Lung (tissue), 12 donors: Measurements from ENCODE around the gene EGR4. TPM values are rescaled to one million over a fixed set of nuclear protein-coding genes. Genes with fewer than 3 reads are reported as not detected.

Experiments
- ATAC-seq: fragments of 200-7000 bp; cut with Tn5 transposase; one replicate; pipeline ENCODE4 v1.9.1; 2020; ENCODE audit warnings: moderate number of reproducible peaks; ENCODE audit not compliant: insufficient read depth, low FRiP score
- DNase-seq, 3 donors: peaks; one replicate each; pipeline ENCODE4 v3.0.0-alpha.2; 2013 to 2017
- H3K27ac ChIP-seq, 2 donors: one replicate each; pipeline ENCODE4 v1.5.1; 2013; ENCODE audit warnings: mild to moderate bottlenecking in 2 of 2, moderate library complexity in 2 of 2, control low read depth in 1 of 2, inconsistent platforms in 1 of 2, low read depth in 1 of 2, low read length in 1 of 2
- H3K27me3 ChIP-seq, 3 donors: one replicate each; pipeline ENCODE4 v1.5.1; 2013; ENCODE audit warnings: low read length in 2 of 3; ENCODE audit not compliant: control insufficient read depth in 3 of 3, insufficient read depth in 3 of 3
- H3K36me3 ChIP-seq, 4 donors: one replicate each; pipeline ENCODE4 v1.5.1; 2013; ENCODE audit warnings: low read length in 4 of 4, mild to moderate bottlenecking in 1 of 4, moderate library complexity in 1 of 4; ENCODE audit not compliant: control insufficient read depth in 4 of 4, insufficient read depth in 4 of 4
- H3K4me1 ChIP-seq, 5 donors: one replicate each; pipeline ENCODE4 v1.5.1; 2013; ENCODE audit warnings: low read length in 5 of 5, mild to moderate bottlenecking in 2 of 5, moderate library complexity in 1 of 5; ENCODE audit not compliant: control insufficient read depth in 5 of 5, insufficient read depth in 5 of 5
- H3K4me3 ChIP-seq: one replicate; pipeline ENCODE4 v1.5.1; 2013; ENCODE audit warnings: mild to moderate bottlenecking, control low read depth, moderate library complexity
- H3K9ac ChIP-seq, 2 donors: one replicate each; pipeline ENCODE4 v1.5.1; 2013; ENCODE audit warnings: low read length in 2 of 2, control low read depth in 1 of 2; ENCODE audit not compliant: insufficient read depth in 1 of 2
- H3K9me3 ChIP-seq, 4 donors: one replicate each; pipeline ENCODE4 v1.5.1; 2013; ENCODE audit warnings: low read length in 3 of 4, mild to moderate bottlenecking in 1 of 4, moderate library complexity in 1 of 4; ENCODE audit not compliant: control insufficient read depth in 4 of 4, insufficient read depth in 3 of 4
- WGBS, 2 donors: extraction: QIAGEN DNeasy Blood & Tissue Kit; methylation state at CpG; one replicate each; pipeline ENCODE4 v1.1.7; 2013; 5-methylcytosine and 5-hydroxymethylcytosine counted together
- polyA plus RNA-seq, 2 donors: library from polyadenylated mRNA; stranded (reverse); fragments of 200-250 nt; gene quantifications; one replicate each; pipeline ENCODE4 v1.2.1, GENCODE V29; 2013
- total RNA-seq, 2 donors: library from RNA; depleted of rRNA in 1 of 2; stranded (reverse); fragments of >200 nt in 1 of 2; gene quantifications; one replicate each; pipeline ENCODE4 v1.2.1, GENCODE V29; 2014 to 2021
- TF ChIP-seq, protein P1 (sequence below): IDR thresholded peaks from 2 replicates; pipeline ENCODE4 v1.5.1; 2012; ENCODE audit warnings: mild to moderate bottlenecking; ENCODE audit errors: control extremely low read depth, extremely low read depth
- donor health status: control.
- donor health status: control.
- donor health status: Bipolar disorder and iron deficiency.
- donor health status: healthy.
- donor health status: DM: yes; HTN: yes; CAD: no.

Gene EGR4
- total and polyA plus RNA-seq, 4 donors = 0.30 TPM; not detected in 3

DNA sequence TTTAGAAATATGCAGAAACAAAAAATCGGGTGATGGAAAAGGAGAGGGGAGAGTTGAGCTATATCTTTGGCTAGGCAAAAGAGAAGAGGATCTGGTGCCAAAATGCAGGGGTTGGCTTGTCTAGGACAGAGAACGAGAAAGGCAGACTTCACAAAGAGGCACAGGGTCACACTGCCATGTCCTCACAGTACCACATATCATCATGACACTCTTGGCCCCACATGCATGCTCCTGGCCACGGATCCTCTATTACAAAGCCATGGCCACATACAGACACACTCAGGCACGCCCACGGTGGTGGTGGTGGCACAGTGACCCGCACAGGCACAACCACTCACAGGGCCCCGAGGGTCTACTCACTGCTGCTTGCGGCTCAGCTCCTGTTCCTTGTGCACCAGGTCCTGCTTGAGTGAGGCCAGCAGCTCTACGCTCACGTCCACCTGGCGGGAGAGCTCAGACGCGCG is 24.9 kb downstream of the EGR4 start:
- no peak for DNase-seq
- H3K4me1 ChIP-seq = peaks cover 0 to 8% (median 0%) of the 10 kb centered on the region in 5 donors
- 55 to 71% methylated on average over 14 of the region's 14 CpGs for WGBS, 2 donors
- peaks cover 0 to 37% (median 20%) of the 10 kb centered on the region in 3 donors for H3K27me3 ChIP-seq
- TF ChIP-seq, protein P1, sequence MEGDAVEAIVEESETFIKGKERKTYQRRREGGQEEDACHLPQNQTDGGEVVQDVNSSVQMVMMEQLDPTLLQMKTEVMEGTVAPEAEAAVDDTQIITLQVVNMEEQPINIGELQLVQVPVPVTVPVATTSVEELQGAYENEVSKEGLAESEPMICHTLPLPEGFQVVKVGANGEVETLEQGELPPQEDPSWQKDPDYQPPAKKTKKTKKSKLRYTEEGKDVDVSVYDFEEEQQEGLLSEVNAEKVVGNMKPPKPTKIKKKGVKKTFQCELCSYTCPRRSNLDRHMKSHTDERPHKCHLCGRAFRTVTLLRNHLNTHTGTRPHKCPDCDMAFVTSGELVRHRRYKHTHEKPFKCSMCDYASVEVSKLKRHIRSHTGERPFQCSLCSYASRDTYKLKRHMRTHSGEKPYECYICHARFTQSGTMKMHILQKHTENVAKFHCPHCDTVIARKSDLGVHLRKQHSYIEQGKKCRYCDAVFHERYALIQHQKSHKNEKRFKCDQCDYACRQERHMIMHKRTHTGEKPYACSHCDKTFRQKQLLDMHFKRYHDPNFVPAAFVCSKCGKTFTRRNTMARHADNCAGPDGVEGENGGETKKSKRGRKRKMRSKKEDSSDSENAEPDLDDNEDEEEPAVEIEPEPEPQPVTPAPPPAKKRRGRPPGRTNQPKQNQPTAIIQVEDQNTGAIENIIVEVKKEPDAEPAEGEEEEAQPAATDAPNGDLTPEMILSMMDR = no peak
- H3K36me3 ChIP-seq = peaks cover 0 to 3% (median 0%) of the 10 kb centered on the region in 4 donors
- H3K9me3 ChIP-seq = peaks cover 0 to 4% (median 0%) of the 10 kb centered on the region in 4 donors
- H3K9ac ChIP-seq = no peak overlapping the region
- H3K27ac ChIP-seq = no peak overlapping the region
- H3K4me3 ChIP-seq = no peak overlapping the region
- ATAC-seq = no peak

DNA sequence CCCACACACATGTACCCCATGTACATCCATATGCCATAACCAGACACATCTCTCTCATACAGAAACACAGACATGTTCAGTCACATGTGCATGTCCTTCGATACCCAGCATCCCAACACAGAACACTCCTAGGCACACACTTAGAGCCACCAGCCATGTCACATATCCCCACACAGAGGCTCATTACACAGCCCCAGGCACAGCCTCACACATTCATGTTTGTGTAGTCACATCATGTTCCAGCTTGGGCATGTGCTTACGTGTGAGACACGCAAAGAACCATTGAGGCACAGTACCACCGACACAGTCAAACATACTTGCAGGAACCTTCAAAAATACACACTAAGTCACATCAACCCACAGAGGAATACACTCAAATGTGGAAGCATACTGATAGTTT is 26.3 kb downstream of the EGR4 start:
- Histone ChIP-seq H3K36me3 (peaks cover 0 to 3% (median 0%) of the 10 kb centered on the region in 4 donors), H3K4me1 (peaks cover 0 to 8% (median 0%) of the 10 kb centered on the region in 5 donors), H3K27ac (no peak overlapping the region), H3K9me3 (peaks cover 0 to 4% (median 0%) of the 10 kb centered on the region in 4 donors), H3K27me3 (peaks cover 0 to 37% (median 20%) of the 10 kb centered on the region in 3 donors), H3K9ac (no peak overlapping the region), H3K4me3 (no peak overlapping the region)
- TF ChIP-seq, protein P1 = no peak
- 95 to 97% methylated on average over 4 of the region's 4 CpGs for WGBS, 2 donors
- DNase-seq (no peak), ATAC-seq (no peak)

DNA sequence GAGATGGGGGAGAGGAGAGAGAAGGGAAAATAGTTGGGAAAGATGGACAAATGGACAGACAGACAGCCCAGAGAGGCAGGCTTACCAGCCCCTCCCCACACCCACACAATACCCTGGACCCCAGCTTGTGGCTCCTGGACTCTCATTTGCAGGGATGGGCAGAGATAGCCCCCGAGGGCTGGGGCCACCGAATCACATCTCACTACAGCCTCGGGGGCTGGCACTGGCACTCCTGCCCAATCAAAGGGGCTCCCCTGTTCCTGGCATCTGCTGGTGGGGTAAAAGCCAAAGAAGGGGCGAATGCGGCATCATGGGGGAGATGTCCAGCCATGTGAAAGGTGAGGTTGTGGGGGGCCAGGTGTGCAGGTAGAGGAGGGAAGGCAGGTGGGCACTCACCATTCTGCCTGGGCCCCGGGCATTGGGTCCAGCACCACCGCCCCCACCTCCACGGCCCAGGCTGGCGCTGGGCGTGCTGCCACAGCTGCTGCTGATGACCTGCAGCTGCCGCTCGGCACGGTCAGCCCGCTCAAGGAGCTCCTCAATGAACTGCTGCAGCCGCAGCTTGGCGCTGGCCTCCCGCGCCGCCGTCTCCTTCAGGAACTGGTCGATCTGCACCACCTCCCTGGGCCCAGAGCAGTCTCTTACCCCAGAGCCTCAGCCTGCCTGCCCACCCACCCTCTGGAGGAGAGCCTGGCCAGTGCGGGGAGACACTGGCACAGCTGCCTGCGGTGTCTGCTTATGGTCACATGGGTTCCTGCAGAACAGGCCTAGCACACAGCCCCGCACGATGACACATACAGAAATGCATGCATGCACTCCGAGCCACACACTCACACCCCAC is 27.1 kb downstream of the EGR4 start:
- H3K9ac ChIP-seq = no peak overlapping the region
- no peak overlapping the region for H3K4me3 ChIP-seq
- 86 to 94% methylated on average over 25 to 26 of the region's 26 CpGs for WGBS, 2 donors
- no peak for ATAC-seq
- H3K27ac ChIP-seq = no peak overlapping the region
- peaks cover 0 to 3% (median 0%) of the 10 kb centered on the region in 4 donors for H3K36me3 ChIP-seq
- DNase-seq = no peak
- H3K4me1 ChIP-seq = peaks cover 0 to 8% (median 0%) of the 10 kb centered on the region in 5 donors
- peaks cover 0 to 4% (median 0%) of the 10 kb centered on the region in 4 donors for H3K9me3 ChIP-seq
- TF ChIP-seq, protein P1 = no peak
- H3K27me3 ChIP-seq = peaks cover 0 to 37% (median 20%) of the 10 kb centered on the region in 3 donors
